Neural cell (in vitro differentiated cells): Measurements from ENCODE around the gene DAZAP1. TPM values are rescaled to one million over a fixed set of nuclear protein-coding genes. Genes with fewer than 3 reads are reported as not detected.

Experiments
- H2AFZ ChIP-seq: fragments of 200-600, 300-800 bp; sonication (generic), shearing (Covaris generic); 2 replicates; pipeline ENCODE4 v1.6.0; 2014; ENCODE audit warnings: low read depth, mild to moderate bottlenecking, antibody characterized with exemption, low read length, moderate library complexity
- H3F3A ChIP-seq: fragments of 200-600 bp; shearing (Covaris generic); 2 replicates; pipeline ENCODE4 v1.6.1; 2016; ENCODE audit warnings: mild to moderate bottlenecking, moderate library complexity, mixed read lengths, antibody characterized with exemption, low read length; ENCODE audit not compliant: insufficient read depth, poor library complexity, severe bottlenecking
- H3K27ac ChIP-seq: fragments of 200-600, 300-800 bp; sonication (generic), shearing (Covaris generic); 2 replicates; pipeline ENCODE4 v1.5.1; 2014; ENCODE audit warnings: mild to moderate bottlenecking, low read length, moderate library complexity
- H3K27me3 ChIP-seq: fragments of 300-800, 200-600 bp; sonication (generic), shearing (Covaris generic); 2 replicates; pipeline ENCODE4 v1.6.0; 2014; ENCODE audit warnings: mild to moderate bottlenecking, low read depth, low read length, moderate library complexity; ENCODE audit not compliant: insufficient read depth
- H3K36me3 ChIP-seq: fragments of 300-800, 200-600 bp; sonication (generic), shearing (Covaris generic); 2 replicates; pipeline ENCODE4 v1.5.1; 2014; ENCODE audit warnings: mild to moderate bottlenecking, antibody characterized with exemption, low read length, moderate library complexity; ENCODE audit not compliant: insufficient read depth
- H3K4me2 ChIP-seq: fragments of 300-800, 200-600 bp; sonication (generic), shearing (Covaris generic); 2 replicates; pipeline ENCODE4 v1.6.0; 2014; ENCODE audit warnings: mild to moderate bottlenecking, low read length
- H3K4me3 ChIP-seq: fragments of 300-800, 200-600 bp; sonication (generic), shearing (Covaris generic); 2 replicates; pipeline ENCODE4 v1.5.1; 2014; ENCODE audit warnings: mild to moderate bottlenecking, low read length, moderate library complexity
- H3K79me2 ChIP-seq: fragments of 200-600 bp; shearing (Covaris generic); replicated peaks from 2 replicates; pipeline ENCODE4 v1.6.0; 2014; ENCODE audit warnings: mild to moderate bottlenecking, low read length, moderate library complexity; ENCODE audit not compliant: insufficient read depth
- H3K9ac ChIP-seq: fragments of 300-800, 200-600 bp; sonication (generic), shearing (Covaris generic); 2 replicates; pipeline ENCODE4 v1.6.1; 2016; ENCODE audit warnings: mild to moderate bottlenecking, low read length, mixed read lengths
- H3K9me2 ChIP-seq: fragments of 200-600 bp; shearing (Covaris generic); 2 replicates; pipeline ENCODE4 v1.6.1; 2016; ENCODE audit warnings: mild to moderate bottlenecking, low read length, mixed read lengths; ENCODE audit not compliant: insufficient read depth
- H3K9me3 ChIP-seq: fragments of 200-600, 300-800 bp; sonication (generic), shearing (Covaris generic); 2 replicates; pipeline ENCODE4 v1.6.1; 2016; ENCODE audit warnings: mild to moderate bottlenecking, mixed run types, low read length, moderate library complexity, mixed read lengths
- H4K20me1 ChIP-seq: fragments of 200-600 bp; shearing (Covaris generic); 2 replicates; pipeline ENCODE4 v1.6.1; 2016; ENCODE audit warnings: mild to moderate bottlenecking, mixed run types; ENCODE audit not compliant: insufficient read depth
- EP300 ChIP-seq: fragments of 450-650 bp; conservative IDR thresholded peaks from 2 replicates; pipeline ENCODE4 v1.6.1; 2014; ENCODE audit warnings: antibody characterized with exemption, mild to moderate bottlenecking, moderate library complexity; ENCODE audit not compliant: poor library complexity, severe bottlenecking
- EZH2 ChIP-seq: fragments of 200-600, 300-800 bp; shearing (Covaris generic), sonication (generic); IDR thresholded peaks from 2 replicates; pipeline ENCODE4 v1.6.1; 2014; ENCODE audit warnings: antibody characterized with exemption, low read length, borderline replicate concordance, mild to moderate bottlenecking; ENCODE audit not compliant: insufficient read depth, poor library complexity, severe bottlenecking
- MXI1 ChIP-seq: fragments of 450-650 bp; conservative IDR thresholded peaks from 2 replicates; pipeline ENCODE4 v1.6.1; 2014; ENCODE audit warnings: antibody characterized with exemption, mild to moderate bottlenecking; ENCODE audit not compliant: poor library complexity, severe bottlenecking
- POLR2AphosphoS5 ChIP-seq: IDR thresholded peaks from 2 replicates; pipeline ENCODE4 v1.6.1; 2012
- RAD21 ChIP-seq: fragments of 450-650 bp; conservative IDR thresholded peaks from 2 replicates; pipeline ENCODE4 v1.6.1; 2014; ENCODE audit warnings: antibody characterized with exemption, mild to moderate bottlenecking, moderate library complexity
- SMC3 ChIP-seq: fragments of 450-650 bp; conservative IDR thresholded peaks from 2 replicates; pipeline ENCODE4 v1.6.1; 2014; ENCODE audit warnings: antibody characterized with exemption, mild to moderate bottlenecking, moderate library complexity; ENCODE audit not compliant: poor library complexity
- TAF1 ChIP-seq: IDR thresholded peaks from 2 replicates; pipeline ENCODE4 v1.6.1; 2012; ENCODE audit warnings: low read depth
- polyA plus RNA-seq: library from polyadenylated mRNA; depleted of rRNA; stranded (reverse); fragments of >200 nt; gene quantifications from 2 replicates; pipeline ENCODE4 v1.2.3, GENCODE V29; 2014
- TF ChIP-seq, protein P1 (sequence below): IDR thresholded peaks from 2 replicates; pipeline ENCODE4 v1.6.1; 2012; ENCODE audit warnings: borderline replicate concordance
- TF ChIP-seq, protein P2 (sequence below): fragments of 450-650 bp; IDR thresholded peaks from 2 replicates; pipeline ENCODE4 v1.5.1; 2014; ENCODE audit warnings: antibody characterized with exemption, mild to moderate bottlenecking, moderate library complexity; ENCODE audit not compliant: poor library complexity, severe bottlenecking

Gene DAZAP1
- polyA plus RNA-seq, 1 donor from 2014 or later: 60.5 TPM

DNA sequence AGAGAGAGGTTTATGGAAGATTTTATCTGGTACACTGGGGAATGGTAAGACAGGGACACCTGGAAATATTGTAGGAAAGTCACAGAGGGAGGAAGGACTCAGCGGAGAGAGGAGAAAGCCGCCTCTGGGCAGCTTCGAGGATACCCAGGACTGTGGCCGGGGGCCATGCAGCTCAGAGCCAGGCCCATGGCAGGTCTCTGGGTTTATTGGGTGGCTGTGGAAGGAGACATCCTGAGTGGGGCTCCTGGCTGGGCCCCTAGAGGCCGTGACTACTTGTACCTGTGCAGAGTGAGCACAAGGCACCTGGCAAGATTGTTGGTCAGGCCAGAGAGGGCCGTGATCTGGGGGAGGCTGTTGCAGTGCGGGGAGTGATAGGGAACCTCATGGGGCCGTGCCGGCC lies 3.4 kb downstream of the DAZAP1 start:
- peaks cover 71% of the 10 kb centered on the region for H3K79me2 ChIP-seq
- no peaks in the 10 kb centered on the region for H3K9me3 ChIP-seq
- no peak overlapping the region for H2AFZ ChIP-seq
- H3F3A ChIP-seq: no peaks in the 10 kb centered on the region
- TF ChIP-seq, protein P1, sequence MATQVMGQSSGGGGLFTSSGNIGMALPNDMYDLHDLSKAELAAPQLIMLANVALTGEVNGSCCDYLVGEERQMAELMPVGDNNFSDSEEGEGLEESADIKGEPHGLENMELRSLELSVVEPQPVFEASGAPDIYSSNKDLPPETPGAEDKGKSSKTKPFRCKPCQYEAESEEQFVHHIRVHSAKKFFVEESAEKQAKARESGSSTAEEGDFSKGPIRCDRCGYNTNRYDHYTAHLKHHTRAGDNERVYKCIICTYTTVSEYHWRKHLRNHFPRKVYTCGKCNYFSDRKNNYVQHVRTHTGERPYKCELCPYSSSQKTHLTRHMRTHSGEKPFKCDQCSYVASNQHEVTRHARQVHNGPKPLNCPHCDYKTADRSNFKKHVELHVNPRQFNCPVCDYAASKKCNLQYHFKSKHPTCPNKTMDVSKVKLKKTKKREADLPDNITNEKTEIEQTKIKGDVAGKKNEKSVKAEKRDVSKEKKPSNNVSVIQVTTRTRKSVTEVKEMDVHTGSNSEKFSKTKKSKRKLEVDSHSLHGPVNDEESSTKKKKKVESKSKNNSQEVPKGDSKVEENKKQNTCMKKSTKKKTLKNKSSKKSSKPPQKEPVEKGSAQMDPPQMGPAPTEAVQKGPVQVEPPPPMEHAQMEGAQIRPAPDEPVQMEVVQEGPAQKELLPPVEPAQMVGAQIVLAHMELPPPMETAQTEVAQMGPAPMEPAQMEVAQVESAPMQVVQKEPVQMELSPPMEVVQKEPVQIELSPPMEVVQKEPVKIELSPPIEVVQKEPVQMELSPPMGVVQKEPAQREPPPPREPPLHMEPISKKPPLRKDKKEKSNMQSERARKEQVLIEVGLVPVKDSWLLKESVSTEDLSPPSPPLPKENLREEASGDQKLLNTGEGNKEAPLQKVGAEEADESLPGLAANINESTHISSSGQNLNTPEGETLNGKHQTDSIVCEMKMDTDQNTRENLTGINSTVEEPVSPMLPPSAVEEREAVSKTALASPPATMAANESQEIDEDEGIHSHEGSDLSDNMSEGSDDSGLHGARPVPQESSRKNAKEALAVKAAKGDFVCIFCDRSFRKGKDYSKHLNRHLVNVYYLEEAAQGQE: no peak
- TF ChIP-seq, protein P2, sequence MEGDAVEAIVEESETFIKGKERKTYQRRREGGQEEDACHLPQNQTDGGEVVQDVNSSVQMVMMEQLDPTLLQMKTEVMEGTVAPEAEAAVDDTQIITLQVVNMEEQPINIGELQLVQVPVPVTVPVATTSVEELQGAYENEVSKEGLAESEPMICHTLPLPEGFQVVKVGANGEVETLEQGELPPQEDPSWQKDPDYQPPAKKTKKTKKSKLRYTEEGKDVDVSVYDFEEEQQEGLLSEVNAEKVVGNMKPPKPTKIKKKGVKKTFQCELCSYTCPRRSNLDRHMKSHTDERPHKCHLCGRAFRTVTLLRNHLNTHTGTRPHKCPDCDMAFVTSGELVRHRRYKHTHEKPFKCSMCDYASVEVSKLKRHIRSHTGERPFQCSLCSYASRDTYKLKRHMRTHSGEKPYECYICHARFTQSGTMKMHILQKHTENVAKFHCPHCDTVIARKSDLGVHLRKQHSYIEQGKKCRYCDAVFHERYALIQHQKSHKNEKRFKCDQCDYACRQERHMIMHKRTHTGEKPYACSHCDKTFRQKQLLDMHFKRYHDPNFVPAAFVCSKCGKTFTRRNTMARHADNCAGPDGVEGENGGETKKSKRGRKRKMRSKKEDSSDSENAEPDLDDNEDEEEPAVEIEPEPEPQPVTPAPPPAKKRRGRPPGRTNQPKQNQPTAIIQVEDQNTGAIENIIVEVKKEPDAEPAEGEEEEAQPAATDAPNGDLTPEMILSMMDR: no peak
- TF ChIP-seq POLR2AphosphoS5 (no peak), RAD21 (no peak), EZH2 (no peak), SMC3 (no peak), EP300 (no peak), MXI1 (no peak), TAF1 (no peak)
- no peak overlapping the region for H3K27ac ChIP-seq
- H3K27me3 ChIP-seq: no peaks in the 10 kb centered on the region
- no peak overlapping the region for H3K4me3 ChIP-seq
- H3K36me3 ChIP-seq: no peaks in the 10 kb centered on the region
- H3K9me2 ChIP-seq: no peaks in the 10 kb centered on the region
- H3K4me2 ChIP-seq: no peak overlapping the region
- peaks cover 31% of the 10 kb centered on the region for H4K20me1 ChIP-seq
- H3K9ac ChIP-seq: no peak overlapping the region

DNA sequence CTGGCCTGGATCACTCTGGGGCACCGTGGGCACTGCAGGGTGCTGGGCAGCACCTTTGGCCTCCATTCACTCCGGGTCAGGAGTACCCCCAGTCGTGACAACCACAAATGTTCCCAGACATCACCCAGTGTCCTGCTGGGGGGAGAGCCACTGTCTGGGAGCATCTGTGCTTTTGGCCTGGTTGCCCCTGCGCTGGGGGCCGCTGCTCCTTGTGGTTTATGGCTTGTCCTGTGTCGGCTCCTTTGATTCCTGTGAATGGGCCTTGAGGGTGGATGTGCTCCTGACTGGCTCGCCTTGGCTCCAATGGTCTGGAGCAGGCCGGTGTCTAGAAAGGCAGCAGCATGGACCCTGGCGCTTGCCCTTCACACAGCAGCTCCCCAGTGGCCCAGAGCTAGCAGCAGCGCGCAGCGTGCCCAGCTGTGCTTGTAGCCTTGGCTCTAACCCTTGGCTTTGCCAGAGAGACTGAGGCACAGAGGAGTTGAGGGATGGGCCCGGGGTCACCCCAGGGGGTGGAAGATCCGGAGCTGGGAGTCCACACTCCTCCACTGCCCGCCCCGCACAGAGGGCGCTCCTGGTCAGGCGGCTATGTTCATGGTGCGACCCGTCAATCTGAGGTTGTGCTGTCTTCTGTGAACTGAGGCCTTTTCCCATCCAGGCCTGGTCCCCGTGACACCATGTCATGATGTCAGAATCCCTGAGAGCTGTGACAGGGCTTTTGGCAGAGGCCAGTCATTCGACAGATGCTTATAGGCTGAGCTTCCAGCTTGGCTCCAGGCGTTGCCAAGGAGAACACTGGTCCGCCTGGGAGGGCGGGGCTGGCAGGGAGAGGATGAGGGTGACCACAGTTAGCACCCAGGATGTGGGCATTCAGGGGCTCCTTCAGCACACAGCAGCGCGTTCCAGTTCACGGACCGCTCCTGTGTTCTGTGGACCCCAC lies 4.1 kb downstream of the DAZAP1 start:
- Histone ChIP-seq H3F3A (no peaks in the 10 kb centered on the region), H3K4me3 (no peak overlapping the region), H3K27ac (no peak overlapping the region), H3K36me3 (no peaks in the 10 kb centered on the region), H3K9me3 (no peaks in the 10 kb centered on the region), H3K9ac (peak overlapping the region; percentile 20), H4K20me1 (peaks cover 31% of the 10 kb centered on the region), H3K4me2 (no peak overlapping the region), H3K9me2 (no peaks in the 10 kb centered on the region), H3K27me3 (no peaks in the 10 kb centered on the region), H2AFZ (no peak overlapping the region), H3K79me2 (peaks cover 78% of the 10 kb centered on the region)
- TF ChIP-seq, protein P1: no peak
- TF ChIP-seq EZH2: no peak
- TF ChIP-seq TAF1: no peak
- TF ChIP-seq POLR2AphosphoS5: no peak
- no peak for TF ChIP-seq MXI1
- TF ChIP-seq, protein P2: no peak
- TF ChIP-seq EP300: no peak
